Pons (tissue), 1 donor: ENCODE results near the gene PPM1B.
"Not testable (repeated sequence)": the region's sequence is repeated elsewhere in the genome, so short reads cannot be mapped to it uniquely, and the experiment has no call there.

Experiments used
- DNase-seq: peaks from one replicate; pipeline ENCODE4 v3.0.0-alpha.2; 2016; ENCODE audit warnings: low spot score

The PPM1B gene

DNA sequence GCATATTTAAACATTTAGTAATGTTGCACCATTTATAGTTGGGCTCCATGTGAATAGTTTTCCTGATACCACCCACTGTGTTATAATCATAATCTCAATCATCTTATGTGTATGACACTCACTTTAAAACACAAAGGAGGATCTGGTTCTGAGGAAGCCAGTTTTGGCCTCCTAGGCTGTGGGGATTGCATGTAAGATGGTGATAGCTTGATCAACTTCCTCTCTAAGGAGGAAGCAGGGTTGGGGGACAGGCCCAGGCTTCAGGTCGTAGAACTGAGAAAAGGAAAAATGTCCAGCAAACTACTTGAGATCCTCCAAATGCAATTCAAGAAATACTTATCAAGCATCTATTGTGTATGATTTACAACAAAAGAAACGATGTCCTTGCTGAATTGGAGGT, 4.9 kb upstream of the PPM1B start:
- DNase-seq = no peak

DNA sequence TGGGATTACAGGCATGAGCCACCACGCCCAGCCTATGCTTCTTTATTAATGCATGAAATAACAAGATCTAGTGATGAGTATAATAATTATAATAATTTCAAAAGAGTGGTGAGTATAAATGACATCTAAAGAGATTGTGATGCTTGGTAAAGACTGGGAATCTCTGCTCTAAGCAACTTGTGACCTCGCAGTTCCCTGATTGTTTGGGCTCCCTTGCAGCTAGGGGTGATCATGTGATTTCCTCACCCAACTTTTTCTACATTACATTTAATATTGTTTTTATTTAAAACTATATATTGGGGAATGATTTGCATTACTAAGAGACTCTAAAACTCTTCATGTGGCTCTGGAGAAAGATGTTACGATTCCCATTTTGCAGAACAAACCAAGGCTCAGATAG, 4.1 kb upstream of the PPM1B start:
- no peak for DNase-seq

- DNase-seq = no peak
Observed at GRCh38 chr2:44166096-44166495, 2.6 kb upstream of the PPM1B start.

DNA sequence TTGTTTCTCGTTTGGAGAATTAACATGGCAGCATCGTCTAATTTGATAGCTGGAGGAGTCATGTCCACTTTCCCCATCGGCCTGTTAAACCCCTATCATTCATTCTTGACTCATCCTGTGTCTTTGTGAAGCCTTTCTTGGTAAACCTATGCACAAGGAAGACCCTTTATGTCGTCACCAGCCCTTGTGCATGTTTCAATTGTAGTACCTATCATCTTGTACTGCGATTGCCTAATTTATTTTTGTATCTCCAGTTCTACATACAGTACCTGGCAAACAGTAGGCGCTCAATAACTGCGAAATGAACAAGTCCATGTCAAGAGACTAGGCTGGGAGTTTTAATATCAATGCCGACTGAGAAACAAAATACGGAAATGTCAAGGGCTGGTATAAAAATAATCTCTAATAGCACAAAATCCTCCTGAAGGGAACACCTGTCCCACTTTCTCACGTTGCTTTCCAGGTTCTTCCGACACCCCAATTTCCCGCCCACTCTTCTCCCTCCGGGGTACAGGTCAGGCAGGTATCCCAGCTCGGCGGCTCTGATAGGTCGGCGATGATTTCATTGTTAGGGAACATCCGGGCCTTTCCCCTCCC, 1.3 kb upstream of the PPM1B start:
- no peak for DNase-seq

DNA sequence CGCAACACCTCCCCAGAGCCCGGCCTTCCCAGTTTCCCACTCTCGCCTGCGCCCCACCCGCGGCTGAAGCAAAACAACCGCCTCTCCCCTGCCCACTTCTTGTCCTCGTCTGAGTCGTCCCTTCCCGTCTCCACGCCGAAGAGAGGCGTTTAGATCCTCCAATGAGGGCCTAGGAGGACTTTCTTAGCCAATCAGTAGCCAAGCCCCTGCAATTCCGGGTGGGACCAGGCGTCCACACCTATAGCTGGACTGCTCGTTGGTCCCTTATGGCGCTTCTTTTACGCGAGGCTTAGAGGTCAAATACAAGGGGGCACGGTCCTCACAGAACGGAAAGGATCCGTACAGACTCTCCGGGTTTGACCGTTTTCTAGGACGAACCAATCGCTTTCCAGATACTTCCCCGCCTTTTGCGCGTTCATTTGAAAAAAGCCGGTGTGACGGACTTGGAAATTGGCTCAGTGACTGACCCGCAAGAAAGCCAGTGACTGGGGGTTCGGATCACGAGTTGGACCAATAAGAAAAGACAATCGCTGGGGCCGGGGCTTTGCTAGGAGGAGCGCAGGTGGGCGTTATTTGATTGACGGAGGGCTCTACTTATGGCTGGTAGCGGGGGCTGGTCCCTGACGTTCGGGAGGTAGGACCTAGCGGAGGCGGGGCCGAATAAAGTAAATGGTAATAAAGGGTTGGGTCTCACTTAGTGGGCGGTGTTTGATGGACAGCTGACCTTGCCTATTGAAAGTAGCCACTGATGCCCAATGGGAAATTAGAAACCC, 581 bp upstream of the PPM1B start:
- DNase-seq = peak; percentile 100

DNA sequence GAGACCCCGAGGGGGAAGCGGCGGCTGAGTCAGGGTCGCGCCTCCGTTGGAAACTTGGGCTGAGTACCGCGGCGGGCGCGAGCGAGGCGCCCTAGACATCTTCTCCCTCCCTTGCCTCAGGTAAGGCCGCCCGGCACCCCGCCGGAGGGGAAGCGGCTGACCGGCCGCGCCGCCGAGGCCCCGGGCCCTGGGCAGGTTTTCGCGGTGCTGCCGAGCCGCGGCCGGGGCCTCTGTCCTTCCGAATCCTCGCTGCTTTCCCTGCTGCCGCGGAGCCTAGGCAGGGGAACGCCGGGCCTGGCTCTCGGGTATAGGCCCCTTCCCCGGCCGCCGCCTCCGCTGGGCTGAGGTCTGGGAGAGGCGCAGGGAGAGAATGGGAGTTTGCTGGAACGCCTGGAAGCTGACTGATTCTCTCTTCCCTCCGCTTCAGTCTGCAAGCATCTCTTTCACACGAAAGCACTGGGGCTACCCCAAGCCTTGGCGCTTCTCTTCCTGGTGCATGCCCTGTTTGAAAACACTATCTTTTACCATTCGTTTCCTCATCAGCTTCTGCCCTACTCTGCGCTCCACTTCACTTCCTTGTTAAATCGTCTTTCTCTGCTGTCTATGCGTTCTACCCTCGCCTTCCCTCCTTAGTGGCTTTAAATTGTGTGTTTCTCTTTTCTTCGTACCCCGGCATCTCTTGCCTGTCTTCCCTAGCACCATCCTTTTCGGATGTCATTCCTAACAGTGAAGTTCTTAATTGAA, 652 bp downstream of the PPM1B start:
- DNase-seq = peak; percentile 61

GRCh38 chr2:44170311-44170717, 1.6 kb downstream of the PPM1B start:
- DNase-seq = peak; percentile 80

- peak; percentile 49 for DNase-seq
Observed at GRCh38 chr2:44171018-44171417, 2.3 kb downstream of the PPM1B start.

GRCh38 chr2:44171442-44171841, 2.8 kb downstream of the PPM1B start:
- not testable (repeated sequence) for DNase-seq

- no peak for DNase-seq
Observed at GRCh38 chr2:44172576-44172975, 3.9 kb downstream of the PPM1B start.

DNA sequence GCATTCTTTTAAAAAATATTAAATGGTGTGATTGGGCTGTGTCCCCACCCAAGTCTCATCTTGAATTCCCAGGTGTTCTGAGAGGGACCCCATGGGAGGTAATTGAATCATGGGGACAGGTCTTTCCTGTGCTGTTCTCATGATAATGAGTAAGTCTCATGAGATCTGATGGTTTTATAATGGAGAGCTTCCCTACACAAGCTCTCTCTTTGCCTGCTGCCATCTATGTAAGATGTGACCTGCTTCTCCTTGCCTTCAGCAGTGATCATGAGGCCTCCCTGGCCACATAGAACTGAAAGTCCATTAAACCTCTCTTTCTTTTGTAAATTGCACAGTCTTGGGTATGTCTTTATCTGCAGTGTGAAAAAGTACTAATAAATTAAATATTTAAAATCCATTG, 10.3 kb downstream of the PPM1B start:
- DNase-seq = no peak

DNA sequence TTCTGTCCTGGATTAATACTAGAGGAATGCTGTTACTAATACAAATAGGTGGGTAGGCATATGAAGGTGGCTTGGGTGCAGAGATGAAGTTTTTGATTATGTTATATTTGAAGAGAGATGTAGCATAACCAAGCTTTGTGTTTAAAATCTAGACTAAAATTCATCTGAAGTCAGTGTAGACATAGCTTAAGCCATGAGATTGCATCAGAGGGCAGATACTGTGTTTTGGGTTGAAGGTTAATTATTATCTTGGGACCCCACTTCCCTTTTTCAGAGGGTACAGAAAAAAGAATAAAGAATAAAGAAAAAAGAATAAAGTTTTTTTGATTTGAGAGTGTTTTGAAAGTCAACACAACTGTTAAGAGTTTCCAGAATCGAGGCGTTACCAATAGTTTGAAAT, 13.0 kb downstream of the PPM1B start:
- no peak for DNase-seq

DNA sequence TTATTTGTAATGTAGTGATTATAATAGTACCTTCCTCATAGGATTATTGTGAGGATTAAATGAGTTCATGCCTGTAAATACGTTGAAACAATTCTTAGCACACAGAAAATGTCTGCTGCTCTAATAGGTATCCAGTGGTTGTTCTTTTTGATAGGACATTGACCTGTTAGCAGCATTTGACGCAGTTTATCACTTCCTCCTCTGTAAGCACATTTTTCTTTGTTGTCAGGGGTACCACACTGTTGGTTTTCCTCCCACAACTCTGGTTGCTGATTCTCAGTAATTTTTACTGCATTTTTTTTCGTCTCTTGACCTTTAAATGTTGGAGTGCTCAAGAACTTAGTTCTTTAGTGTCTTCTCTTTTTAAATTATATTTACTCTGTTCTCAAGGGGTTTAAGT, 15.4 kb downstream of the PPM1B start:
- DNase-seq = no peak

GRCh38 chr2:44186810-44187209, 18.1 kb downstream of the PPM1B start:
- DNase-seq = no peak

DNA sequence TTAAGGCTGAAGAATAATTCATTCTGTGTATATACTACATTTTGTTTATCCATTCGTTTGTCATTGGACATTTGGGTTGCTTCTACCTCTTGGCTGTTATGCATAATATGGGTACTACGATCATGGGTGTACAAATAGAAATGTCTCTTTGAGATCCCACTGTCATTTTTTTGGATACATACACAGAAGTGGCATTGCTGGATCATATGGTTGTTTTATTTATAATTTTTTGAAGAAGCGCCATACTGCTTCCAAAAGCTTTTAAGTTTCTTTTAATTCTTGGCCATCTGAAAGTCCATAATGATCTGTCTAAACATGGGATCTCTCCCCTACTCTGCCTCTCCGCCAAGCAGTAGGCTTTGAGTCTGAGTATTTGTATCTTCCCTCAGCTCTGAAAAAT, 18.6 kb downstream of the PPM1B start:
- DNase-seq = no peak

DNA sequence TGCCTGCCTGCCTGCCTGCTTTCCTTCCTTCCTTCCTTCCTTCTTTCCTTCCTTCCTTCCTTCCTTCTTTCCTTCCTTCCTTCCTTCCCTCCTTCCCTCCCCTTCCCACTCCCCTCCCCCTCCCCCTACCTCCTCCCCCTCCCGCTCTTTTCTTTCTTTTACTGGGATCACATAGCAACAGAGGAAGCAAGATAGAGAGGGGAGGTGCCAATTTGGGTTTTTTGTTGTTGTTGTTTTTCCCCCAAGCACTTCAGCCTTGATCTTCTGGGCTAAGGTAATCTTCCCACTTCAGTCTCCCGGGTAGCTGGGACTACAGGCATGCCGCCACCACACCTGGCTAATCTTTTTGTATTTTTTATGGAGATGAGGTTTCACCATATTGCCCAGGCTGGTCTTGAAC, 20.0 kb downstream of the PPM1B start:
- DNase-seq = no peak

DNA sequence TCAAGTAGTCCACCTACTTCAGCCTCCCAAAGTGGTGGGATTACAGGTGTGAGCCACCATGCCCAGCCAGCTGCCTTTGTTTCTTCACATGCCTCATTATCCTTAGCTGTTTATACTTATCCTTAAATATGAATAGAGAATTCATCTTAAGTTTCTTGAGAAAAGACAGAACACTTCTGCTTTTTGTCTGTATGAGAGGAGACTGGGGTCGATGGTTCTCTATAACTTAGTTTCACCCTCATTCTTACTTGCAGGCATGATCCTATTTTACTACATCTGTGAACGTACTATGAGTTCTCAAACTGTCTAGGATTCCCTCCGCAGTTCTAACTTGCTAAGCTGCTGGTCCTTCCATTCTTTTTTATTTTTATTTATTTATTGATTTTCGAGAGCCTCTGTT, 20.4 kb downstream of the PPM1B start:
- no peak for DNase-seq

DNA sequence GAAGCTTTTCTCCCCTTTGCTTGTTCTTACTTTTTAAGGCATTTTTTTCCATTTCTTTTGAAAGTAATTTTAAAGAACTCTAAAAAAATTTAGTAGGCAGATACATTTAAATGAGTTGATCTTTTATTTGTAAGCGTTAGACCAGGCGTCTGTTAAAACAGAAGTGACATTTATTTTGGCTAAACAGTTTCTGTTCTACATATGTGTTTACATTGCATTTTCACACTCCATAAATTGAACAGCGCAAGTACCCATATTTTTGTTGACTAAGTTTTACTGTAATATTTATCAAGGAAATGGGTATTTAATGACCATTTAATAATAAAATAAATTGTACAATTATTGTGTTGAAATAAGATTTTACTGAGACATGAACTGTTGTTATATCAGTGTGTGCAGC, 21.9 kb downstream of the PPM1B start:
- DNase-seq = no peak

DNA sequence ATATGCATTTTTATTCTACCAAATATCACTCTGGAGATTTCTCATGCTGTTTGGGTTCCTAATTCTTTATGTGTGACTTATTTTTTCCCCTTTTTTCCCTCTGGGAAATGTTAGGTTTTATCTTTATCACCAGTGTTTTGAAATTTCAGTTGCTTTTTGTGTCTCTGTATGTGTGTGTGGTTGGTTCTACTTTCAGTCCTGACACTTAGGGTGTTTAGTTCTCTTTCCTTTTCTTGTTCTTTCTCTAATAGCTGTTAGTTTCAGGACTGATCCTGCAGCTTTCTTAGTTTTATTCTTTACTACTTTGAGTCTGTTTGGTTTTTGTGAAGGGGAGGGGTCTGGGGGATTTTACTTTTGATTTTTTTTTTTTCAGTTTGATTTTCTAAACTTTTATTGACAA, 23.1 kb downstream of the PPM1B start:
- DNase-seq = no peak

GRCh38 chr2:44192646-44193045, 24.0 kb downstream of the PPM1B start:
- DNase-seq = no peak

DNA sequence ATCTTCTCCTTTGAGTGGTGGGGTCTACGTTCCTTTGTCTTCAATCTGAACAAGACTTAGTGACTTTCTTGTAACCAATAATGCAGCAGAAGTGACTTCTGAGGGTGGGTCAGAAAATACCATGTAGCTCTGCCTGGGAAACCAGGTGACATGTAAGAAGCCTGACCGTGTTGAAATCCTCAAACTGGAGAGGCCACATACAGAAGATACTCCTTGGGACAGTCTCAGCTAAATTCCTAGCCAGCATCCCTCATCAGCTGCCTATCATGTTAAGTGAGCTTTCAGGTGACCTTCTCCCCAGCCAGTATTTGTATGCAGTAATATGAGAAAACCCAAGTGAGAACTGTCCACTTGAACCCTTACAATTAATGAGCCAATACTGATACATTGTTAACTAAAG, 27.0 kb downstream of the PPM1B start:
- no peak for DNase-seq

DNA sequence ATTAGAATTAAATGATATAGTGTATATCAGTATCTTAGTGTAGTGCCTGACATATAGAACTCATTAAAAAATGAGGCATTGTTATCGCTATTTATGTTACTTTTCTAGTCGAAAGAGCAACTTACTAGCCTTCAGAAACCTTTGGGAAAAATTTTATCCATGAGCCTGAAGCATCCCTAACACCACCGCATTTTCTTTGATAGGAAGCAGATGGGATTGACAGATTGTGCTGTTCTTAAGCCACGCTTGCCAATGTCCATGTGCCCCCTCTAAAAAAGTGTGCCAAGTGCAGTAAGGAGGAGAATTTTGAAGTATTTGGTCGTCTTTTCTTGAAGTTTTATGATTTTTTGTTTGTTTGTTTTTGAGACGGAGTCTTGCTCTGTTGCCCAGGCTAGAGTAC, 29.1 kb downstream of the PPM1B start:
- no peak for DNase-seq

- no peak for DNase-seq
Observed at GRCh38 chr2:44200011-44200410, 31.3 kb downstream of the PPM1B start.
